Suprapubic skin (tissue), 4 donors: ENCODE results near the gene SH2D1B. TPM values are rescaled to one million over a fixed set of nuclear protein-coding genes. Genes with fewer than 3 reads are reported as not detected.

ENCODE experiments used
- DNase-seq, 2 donors: peaks; one replicate each; pipeline ENCODE4 v3.0.0-alpha.2; 2019; ENCODE audit warnings: low spot score in 2 of 2
- H3K27ac ChIP-seq: fragments of 200-600 bp; sonication (generic); one replicate; pipeline ENCODE4 v1.5.1; 2019
- H3K27me3 ChIP-seq: fragments of 200-600 bp; sonication (generic); one replicate; pipeline ENCODE4 v1.5.1; 2019
- H3K36me3 ChIP-seq: fragments of 200-600 bp; sonication (generic); one replicate; pipeline ENCODE4 v1.5.1; 2019
- H3K4me1 ChIP-seq: fragments of 200-600 bp; sonication (generic); one replicate; pipeline ENCODE4 v1.5.1; 2019
- H3K4me3 ChIP-seq: fragments of 200-600 bp; sonication (generic); one replicate; pipeline ENCODE4 v1.5.1; 2019; ENCODE audit warnings: mild to moderate bottlenecking
- H3K9me3 ChIP-seq: fragments of 200-600 bp; sonication (generic); one replicate; pipeline ENCODE4 v1.5.1; 2019
- EP300 ChIP-seq: sonication (generic); formaldehyde crosslinking; IDR thresholded peaks from one replicate; pipeline ENCODE4 v1.6.1; 2017; ENCODE audit warnings: antibody characterized with exemption
- POLR2A ChIP-seq, 2 donors: fragments of 450-650 bp; IDR thresholded peaks; one replicate each; pipeline ENCODE4 v1.6.1; 2017; ENCODE audit warnings: antibody characterized with exemption in 2 of 2, mild to moderate bottlenecking in 2 of 2, moderate library complexity in 2 of 2
- POLR2AphosphoS5 ChIP-seq, 3 donors: sonication (generic); formaldehyde crosslinking; IDR thresholded peaks; one replicate each; pipeline ENCODE4 v1.6.1; 2017; ENCODE audit warnings: antibody characterized with exemption in 3 of 3
- whole genome bisulfite sequencing: methylation state at CpG from one replicate; pipeline ENCODE4 v1.1.5; 2018; 5-methylcytosine and 5-hydroxymethylcytosine counted together
- total RNA-seq, 4 donors: library from RNA; depleted of rRNA; stranded (reverse); fragments of >200 nt; gene quantifications; one replicate each; pipeline ENCODE4 v1.1.0, GENCODE V29; 2016
- TF ChIP-seq, protein P1 (sequence below), 2 donors: fragments of 200-600 bp in 1 of 2; fragments of 450-650 bp in 1 of 2; sonication (generic) in 1 of 2; IDR thresholded peaks; one replicate each; pipeline ENCODE4 v1.5.1; 2016 to 2019; ENCODE audit warnings: antibody characterized with exemption in 2 of 2, mild to moderate bottlenecking in 1 of 2, moderate library complexity in 1 of 2

The SH2D1B gene
- total RNA-seq, 4 donors from 2014 or later = not detected

DNA sequence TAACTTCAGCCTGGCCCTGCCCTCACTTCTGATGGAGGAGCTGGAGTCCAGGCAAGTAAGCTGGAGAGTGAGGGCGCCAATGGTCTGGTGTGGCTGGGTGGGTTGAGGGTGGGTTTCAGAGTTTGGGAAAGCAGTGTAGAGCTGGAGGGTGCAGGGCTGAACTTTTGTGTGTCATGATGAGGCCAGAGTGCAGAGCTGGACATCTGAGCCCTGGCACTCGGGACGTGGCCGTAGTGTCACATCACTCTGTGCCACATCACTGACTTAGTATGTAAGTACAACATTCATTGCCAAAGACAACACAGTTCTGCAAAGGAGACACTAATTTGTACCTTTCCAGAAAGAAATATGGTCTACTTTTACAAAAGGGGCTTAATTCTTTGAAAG is 51.1 kb downstream of the SH2D1B start:
- Histone ChIP-seq H3K36me3 (no peaks in the 10 kb centered on the region), H3K4me1 (no peaks in the 10 kb centered on the region), H3K27me3 (no peaks in the 10 kb centered on the region), H3K4me3 (no peak overlapping the region), H3K9me3 (no peaks in the 10 kb centered on the region), H3K27ac (no peak overlapping the region)
- TF ChIP-seq, protein P1, sequence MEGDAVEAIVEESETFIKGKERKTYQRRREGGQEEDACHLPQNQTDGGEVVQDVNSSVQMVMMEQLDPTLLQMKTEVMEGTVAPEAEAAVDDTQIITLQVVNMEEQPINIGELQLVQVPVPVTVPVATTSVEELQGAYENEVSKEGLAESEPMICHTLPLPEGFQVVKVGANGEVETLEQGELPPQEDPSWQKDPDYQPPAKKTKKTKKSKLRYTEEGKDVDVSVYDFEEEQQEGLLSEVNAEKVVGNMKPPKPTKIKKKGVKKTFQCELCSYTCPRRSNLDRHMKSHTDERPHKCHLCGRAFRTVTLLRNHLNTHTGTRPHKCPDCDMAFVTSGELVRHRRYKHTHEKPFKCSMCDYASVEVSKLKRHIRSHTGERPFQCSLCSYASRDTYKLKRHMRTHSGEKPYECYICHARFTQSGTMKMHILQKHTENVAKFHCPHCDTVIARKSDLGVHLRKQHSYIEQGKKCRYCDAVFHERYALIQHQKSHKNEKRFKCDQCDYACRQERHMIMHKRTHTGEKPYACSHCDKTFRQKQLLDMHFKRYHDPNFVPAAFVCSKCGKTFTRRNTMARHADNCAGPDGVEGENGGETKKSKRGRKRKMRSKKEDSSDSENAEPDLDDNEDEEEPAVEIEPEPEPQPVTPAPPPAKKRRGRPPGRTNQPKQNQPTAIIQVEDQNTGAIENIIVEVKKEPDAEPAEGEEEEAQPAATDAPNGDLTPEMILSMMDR (IDR thresholded peaks at IDR 0.05) = no peak
- TF ChIP-seq EP300 (no peak), POLR2AphosphoS5 (IDR thresholded peaks at IDR 0.05) (no peak), POLR2A (IDR thresholded peaks at IDR 0.05) (no peak)
- WGBS = 100% methylated on average over 4 of the region's 4 CpGs
- DNase-seq = no peak

- DNase-seq = no peak
- Histone ChIP-seq H3K36me3 (no peaks in the 10 kb centered on the region), H3K27ac (no peak overlapping the region), H3K27me3 (no peaks in the 10 kb centered on the region), H3K4me1 (no peaks in the 10 kb centered on the region), H3K9me3 (no peaks in the 10 kb centered on the region), H3K4me3 (no peak overlapping the region)
- TF ChIP-seq, protein P1 (IDR thresholded peaks at IDR 0.05) = no peak
- TF ChIP-seq POLR2A (IDR thresholded peaks at IDR 0.05) (no peak), POLR2AphosphoS5 (IDR thresholded peaks at IDR 0.05) (no peak), EP300 (no peak)
- 83% methylated on average over 10 of the region's 10 CpGs for WGBS
Measured at GRCh38 chr1:162360237-162360873, 51.6 kb downstream of the SH2D1B start.

GRCh38 chr1:162359523-162360236 is 52.3 kb downstream of the SH2D1B start:
- Histone ChIP-seq H3K36me3 (no peaks in the 10 kb centered on the region), H3K27ac (no peak overlapping the region)

GRCh38 chr1:162358928-162359327 is 53.0 kb downstream of the SH2D1B start:
- H3K27ac ChIP-seq = no peak overlapping the region
- no peak for DNase-seq
- WGBS = 81% methylated on average over 1 of the region's 1 CpG
- H3K36me3 ChIP-seq = no peaks in the 10 kb centered on the region
- H3K27me3 ChIP-seq = no peaks in the 10 kb centered on the region
- TF ChIP-seq, protein P1 (IDR thresholded peaks at IDR 0.05) = no peak
- no peaks in the 10 kb centered on the region for H3K4me1 ChIP-seq
- H3K9me3 ChIP-seq = no peaks in the 10 kb centered on the region
- H3K4me3 ChIP-seq = no peak overlapping the region

More at GRCh38 chr1:162359523-162360236, 52.3 kb downstream of the SH2D1B start:
- Histone ChIP-seq H3K9me3 (no peaks in the 10 kb centered on the region), H3K27me3 (no peaks in the 10 kb centered on the region), H3K4me3 (no peak overlapping the region), H3K4me1 (no peaks in the 10 kb centered on the region)
- no peak for DNase-seq
- WGBS = 91% methylated on average over 10 of the region's 10 CpGs
- TF ChIP-seq, protein P1 (IDR thresholded peaks at IDR 0.05) = no peak
- TF ChIP-seq POLR2AphosphoS5 (IDR thresholded peaks at IDR 0.05) = no peak
- no peak for TF ChIP-seq POLR2A (IDR thresholded peaks at IDR 0.05)
- no peak for TF ChIP-seq EP300

DNA sequence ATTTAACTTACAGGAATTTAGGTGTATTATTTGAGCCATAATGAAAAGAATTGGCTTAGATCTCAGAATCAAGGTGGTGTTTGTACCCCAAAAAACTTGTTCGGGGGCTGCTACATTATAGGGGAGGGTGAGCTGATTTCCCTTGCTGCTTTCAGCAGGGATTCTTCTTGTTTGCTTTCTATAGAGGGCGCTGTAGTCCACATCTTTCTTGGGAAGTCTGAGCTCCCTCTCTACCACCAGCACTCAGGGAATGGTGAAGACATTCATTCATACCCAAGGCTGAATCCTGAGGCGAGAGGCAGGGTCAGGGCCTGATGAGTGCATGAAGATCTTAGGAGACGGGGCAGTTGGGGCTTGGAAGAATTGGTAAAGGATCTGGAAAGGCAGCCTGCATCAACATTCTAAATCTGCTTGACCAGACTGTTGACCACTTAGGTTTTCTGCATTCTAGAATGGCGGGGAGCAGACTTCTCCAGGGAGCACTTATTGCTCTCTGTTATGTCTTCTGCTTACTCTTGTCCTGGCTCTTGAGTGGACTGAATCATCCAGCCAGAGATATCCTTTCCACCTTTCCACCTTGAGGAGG is 54.2 kb downstream of the SH2D1B start:
- DNase-seq = no peak
- Histone ChIP-seq H3K36me3 (no peaks in the 10 kb centered on the region), H3K27me3 (no peaks in the 10 kb centered on the region), H3K4me3 (no peak overlapping the region), H3K27ac (no peak overlapping the region), H3K4me1 (no peaks in the 10 kb centered on the region), H3K9me3 (no peaks in the 10 kb centered on the region)
- TF ChIP-seq, protein P1 (IDR thresholded peaks at IDR 0.05) = peak in 1 of 2 donors; percentile 33
- no peak for TF ChIP-seq POLR2AphosphoS5 (IDR thresholded peaks at IDR 0.05)
- WGBS = 54% methylated on average over 5 of the region's 5 CpGs
